ENCODE measurements around the gene TCN1. TPM values are rescaled to one million over a fixed set of nuclear protein-coding genes. Genes with fewer than 3 reads are reported as not detected.
"Not testable (repeated sequence)": the region's sequence is repeated elsewhere in the genome, so short reads cannot be mapped to it uniquely, and the experiment has no call there.

Gene TCN1, protein sequence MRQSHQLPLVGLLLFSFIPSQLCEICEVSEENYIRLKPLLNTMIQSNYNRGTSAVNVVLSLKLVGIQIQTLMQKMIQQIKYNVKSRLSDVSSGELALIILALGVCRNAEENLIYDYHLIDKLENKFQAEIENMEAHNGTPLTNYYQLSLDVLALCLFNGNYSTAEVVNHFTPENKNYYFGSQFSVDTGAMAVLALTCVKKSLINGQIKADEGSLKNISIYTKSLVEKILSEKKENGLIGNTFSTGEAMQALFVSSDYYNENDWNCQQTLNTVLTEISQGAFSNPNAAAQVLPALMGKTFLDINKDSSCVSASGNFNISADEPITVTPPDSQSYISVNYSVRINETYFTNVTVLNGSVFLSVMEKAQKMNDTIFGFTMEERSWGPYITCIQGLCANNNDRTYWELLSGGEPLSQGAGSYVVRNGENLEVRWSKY
- total RNA-seq: not detected

GRCh38 chr11:59866397-59866796 lies at the start of gene TCN1:
TCN1 (minus strand) TSS chr11:59866487; CDS start chr11:59866470, 17 bp downstream.
- DNase-seq: no peak

GRCh38 chr11:59903569-59903968 lies 37.3 kb upstream of the TCN1 start:
- not testable (repeated sequence) for DNase-seq

DNA sequence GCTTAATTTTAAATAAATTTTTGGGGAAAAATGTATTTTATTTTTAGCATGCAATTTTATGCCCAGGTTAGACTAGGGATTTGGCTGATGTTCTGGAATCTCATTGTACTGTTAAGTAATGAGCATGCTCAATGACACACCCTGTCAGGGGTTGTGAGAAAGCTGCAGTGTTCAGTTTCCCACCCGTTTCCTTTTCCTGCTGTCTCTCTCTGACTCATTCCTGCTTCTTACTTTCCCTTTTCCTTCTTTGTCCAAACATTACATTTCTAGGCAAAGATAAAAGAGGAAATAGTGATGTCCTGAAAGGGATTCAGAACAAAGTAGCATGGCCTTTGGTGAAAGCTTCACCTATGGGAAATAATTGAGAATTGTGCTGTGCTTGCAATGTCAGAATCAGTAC lies 35.0 kb upstream of the TCN1 start:
- no peak for DNase-seq

DNA sequence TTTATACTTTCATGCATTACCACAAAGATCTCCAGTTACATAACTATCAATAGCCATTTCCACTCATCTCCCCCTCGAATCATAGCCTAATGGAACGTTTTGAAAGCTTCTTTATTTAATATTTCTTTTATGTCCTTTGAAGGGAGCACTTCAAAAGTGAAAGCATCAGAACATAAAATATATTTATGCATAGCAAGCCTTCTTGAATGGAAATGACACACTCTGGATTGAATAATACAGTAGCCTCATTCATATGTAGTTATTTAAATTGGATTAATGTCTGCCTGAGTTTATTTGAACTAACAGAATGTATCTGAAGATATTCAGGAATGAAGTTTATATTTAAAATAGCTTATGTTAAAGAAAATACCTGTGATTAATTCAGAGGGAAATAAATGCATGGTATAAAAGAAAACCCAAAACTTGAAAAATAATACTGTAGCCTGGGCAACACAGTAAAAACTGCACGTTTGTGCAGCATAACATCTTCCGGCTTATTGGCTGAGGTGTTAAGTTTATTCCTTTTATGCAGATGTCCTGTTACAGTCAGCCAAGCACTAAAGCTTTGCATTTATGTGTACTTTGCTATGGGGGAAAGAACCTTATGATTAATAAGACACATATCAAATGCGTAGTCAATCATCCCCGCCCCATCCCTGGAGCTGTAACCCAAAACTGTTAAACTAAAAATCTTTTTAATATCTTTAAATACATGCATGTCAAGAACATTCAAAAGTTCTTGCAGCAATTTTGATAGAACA lies 34.3 kb upstream of the TCN1 start:
- DNase-seq: no peak

GRCh38 chr11:59899532-59899931 lies 33.2 kb upstream of the TCN1 start:
- DNase-seq: no peak

GRCh38 chr11:59898650-59899049 lies 32.4 kb upstream of the TCN1 start:
- no peak for DNase-seq

GRCh38 chr11:59898046-59898445 lies 31.8 kb upstream of the TCN1 start:
- DNase-seq: no peak

GRCh38 chr11:59894616-59895015 lies 28.3 kb upstream of the TCN1 start:
- no peak for DNase-seq

DNA sequence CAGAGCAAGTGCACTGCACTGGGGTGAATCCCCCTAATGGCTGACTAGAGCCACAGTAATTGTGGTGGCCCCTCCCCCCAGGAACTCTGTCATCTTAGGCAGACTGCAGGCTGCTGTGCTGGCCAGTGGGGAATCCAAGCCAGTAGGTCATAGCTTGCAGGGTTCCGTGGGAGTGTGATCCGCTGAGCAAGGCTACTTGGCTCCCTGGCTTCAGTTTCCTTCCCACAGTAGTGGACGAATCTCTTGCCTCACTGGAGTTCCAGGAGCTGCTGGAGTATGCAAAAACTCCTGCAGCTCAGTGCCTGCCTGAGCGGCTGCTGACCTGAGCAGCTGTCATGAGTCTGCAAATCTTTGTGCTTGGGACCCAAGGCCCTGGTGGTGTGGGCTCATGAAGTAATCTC lies 25.5 kb upstream of the TCN1 start:
- no peak for DNase-seq

DNA sequence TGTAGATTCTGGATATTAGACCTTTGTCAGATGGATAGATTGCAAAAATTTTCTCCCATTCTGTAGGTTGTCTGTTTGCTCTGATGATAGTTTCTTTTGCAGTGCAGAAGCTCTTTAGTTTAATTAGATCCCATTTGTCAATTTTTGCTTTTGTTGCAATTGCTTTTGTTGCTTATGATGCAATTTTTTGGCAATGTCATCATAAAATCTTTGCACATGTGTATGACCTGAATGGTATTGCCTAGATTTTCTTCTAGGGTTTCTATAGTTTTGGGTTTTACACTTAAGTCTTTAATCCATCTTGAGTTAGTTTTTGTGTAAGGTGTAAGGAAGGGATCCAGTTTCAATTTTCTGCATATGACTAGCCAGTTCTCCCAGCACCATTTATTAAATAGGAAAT lies 20.9 kb upstream of the TCN1 start:
- DNase-seq: not testable (repeated sequence)

DNA sequence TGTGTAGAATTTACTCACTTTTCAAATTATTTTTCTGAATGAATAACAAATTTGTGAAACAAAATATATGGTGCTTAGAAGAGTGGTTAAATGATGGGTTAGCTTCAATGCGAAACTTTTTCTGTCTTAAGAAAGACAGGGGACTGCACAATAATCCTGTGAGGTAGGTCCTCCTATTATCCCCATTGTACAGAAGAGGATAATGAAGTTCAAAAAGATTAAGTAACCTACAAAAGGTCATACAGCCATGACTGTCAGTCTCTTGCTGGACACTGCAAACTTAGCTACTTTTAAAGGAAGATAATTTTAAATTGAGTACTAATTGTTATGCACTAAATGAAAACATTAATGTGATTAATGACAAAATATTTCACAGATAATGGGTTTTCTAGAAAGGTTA lies 17.3 kb upstream of the TCN1 start:
- DNase-seq: no peak

GRCh38 chr11:59879567-59879966 lies 13.3 kb upstream of the TCN1 start:
- DNase-seq: no peak

DNA sequence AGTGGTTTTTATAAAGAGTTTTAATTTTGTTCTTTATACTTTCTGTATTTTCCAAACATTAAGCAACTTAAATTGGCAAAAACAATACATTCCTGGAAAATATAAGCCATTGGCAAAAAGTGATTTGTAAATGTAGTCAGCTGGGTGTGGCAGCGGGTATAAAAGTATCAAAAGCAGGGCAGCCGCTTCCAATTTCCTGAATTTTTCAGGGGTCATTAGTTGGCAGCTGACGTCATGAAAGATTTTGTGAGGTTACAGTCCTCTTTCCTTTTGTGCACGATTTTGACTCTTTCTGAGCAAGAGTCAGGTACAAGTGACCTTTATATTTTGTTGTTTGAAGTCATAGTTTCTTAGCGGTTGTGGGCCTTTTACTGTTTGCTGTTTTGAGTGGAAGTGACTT lies 12.3 kb upstream of the TCN1 start, which contains the start of gene OOSP3:
Gene OOSP3 (plus strand): TSS at position 208 of the 400 bp plus-strand sequence. CDS start 27 bp downstream, at position 235.
- DNase-seq: no peak

- DNase-seq: no peak
Measured at GRCh38 chr11:59877784-59878183, 11.5 kb upstream of the TCN1 start.

- no peak for DNase-seq
Measured at GRCh38 chr11:59877325-59877724, 11.0 kb upstream of the TCN1 start.

DNA sequence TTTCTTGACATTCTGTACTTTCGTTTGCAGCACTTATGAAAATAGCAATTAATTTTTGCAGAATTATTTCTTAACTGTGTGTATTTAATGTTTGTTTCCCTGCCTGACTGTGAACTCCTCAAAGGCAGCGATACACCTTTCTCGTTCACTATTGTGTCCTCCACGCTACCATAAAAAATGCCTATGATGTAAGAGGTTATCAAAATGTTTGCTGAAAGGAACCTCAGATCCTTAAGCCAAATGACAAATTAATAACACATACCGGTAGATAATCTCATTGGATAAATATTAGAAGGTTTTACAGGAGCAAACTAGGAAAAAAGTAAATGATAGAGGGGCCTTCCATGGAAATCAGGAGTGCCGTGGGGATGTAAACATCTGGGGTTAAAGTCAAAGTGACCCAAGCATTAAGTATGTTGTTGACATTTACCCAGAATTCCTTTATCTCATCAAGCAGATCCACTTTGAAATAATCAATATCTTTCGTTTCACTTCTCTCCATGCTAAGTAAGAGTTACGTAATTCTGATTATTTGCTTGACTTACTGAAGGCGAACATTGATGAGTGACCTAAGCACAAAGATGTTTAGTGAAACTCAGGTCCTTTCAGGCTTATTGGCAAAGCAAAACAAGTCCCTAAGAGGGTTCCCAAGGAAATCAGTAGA lies 9.7 kb upstream of the TCN1 start:
- no peak for DNase-seq

DNA sequence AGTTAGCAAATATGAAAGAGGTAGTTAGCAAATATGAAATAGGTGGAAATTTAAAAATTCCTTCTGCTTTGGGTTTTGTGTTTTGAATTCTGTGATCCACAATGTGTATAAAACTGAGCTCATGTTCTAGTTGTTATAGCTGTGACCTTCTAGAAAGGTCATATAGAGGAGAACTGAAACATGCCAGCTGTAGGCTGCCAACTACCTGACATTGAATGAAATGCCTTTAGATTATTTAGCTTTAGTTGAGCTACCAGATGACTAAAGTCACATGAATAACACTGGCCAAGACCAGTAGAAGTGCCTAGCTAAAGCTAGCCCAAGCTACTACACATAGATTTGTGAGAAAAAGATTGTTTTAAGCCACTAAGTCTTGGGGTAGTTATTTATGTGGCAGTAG lies 5.8 kb upstream of the TCN1 start:
- no peak for DNase-seq

- no peak for DNase-seq
Measured at GRCh38 chr11:59867946-59868345, 1.7 kb upstream of the TCN1 start.

- no peak for DNase-seq
Measured at GRCh38 chr11:59866836-59867235, 549 bp upstream of the TCN1 start.

- no peak for DNase-seq
Measured at GRCh38 chr11:59865031-59865430, 1.3 kb downstream of the TCN1 start.

- no peak for DNase-seq
Measured at GRCh38 chr11:59862252-59862651, 4.0 kb downstream of the TCN1 start.

DNA sequence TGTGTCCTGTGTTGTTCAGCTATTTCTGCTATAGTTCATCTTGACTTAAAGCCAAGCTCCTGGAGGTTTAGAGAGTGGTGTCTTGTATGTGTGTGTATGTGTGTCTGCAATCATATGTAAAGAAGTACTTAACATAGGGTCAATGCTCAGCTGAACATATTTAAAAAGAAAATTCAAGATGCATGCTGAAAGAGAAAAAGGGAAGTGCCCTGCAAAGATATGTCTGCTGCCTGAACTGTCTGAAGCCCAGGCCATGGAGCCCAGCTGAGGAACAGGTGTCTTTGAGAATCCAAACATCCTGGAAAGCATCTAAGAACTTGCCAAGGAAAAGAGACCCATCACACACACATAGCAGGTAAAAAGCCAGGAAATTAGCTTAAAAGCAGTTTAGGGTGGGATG lies 6.6 kb downstream of the TCN1 start:
- no peak for DNase-seq

Data from effector CD4-positive, alpha-beta T cell (primary cell).